ENCODE data around the gene FABP1.
A peak's percentile ranks its signal among the peaks of the same experiment; 100 is the strongest.

FABP1 gene

DNA sequence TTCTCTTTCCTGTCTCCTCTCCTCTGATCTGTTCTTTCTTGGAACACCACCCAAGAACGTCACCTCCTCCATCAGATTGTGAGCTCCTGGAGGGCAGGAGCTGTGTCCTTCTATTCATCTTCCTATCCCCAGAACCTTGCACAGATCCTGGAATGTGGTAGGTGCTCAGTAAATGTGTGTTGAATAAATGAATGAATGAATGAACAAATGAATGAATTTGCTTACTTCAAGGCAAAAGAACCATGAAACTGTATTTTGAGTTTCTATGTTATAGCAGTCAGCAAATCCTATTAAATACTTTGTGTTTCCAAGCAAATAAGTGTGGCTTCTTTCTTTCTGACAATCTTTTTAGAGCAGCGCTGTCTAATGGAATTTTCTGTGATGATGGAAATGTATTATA lies 14.8 kb downstream of the FABP1 start:
- no peak for DNase-seq

DNA sequence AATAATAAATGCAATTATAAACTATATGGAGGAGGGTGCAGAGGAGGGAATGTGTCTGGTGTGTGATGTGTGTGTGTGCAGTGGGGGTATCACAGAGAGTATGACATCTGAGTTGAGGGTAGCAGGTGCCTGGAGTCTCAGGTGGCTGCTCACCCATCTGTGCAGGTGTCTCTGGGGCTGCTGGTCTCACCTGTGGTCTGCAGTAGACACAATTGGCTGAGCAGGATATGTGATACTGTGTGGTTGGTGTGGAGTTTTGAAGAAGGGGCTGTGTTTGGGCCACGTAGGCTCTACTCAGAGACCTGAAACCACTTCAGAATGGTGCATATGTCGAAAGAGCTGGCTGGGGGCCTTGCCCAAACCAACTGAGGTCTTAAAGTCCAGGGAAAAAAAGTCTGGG lies 17.0 kb downstream of the FABP1 start:
- DNase-seq: no peak

DNA sequence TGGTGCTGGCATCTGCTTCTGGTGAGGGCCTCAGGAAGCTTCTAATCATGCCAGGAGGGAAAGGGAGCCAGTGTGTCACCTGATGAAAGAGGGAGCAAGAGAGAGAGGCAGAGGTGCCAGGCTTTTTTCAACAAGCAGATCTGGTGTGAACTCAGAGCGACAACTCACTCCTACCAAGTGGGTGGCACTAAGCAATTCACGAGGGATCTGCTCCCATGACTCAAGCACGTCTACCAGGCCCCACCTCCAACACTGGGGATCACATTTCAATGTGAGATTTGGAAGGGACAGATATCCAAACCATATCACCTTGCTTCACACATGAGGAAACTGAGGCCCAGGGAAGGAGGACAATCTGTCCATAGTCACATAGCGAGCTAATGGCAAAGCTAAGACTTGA lies 19.1 kb downstream of the FABP1 start:
- no peak for DNase-seq

DNA sequence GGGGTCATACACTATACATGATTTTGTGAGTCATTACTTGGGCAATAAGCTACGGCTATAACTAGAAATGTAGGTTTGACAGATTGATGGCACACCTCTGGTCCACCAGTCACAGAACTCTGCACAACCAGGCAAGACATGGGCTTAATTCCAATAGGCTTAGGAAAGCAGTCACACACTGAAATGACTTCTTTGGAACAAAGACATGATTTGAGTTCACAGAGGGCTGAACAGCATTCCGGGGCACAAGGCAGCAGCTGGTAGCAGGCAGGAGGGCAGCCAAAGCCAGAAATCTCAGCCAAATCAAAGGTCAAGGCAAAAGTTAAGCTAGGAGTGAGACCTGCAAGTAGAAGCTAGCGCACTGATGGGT lies 27.4 kb downstream of the FABP1 start:
- DNase-seq: no peak

DNA sequence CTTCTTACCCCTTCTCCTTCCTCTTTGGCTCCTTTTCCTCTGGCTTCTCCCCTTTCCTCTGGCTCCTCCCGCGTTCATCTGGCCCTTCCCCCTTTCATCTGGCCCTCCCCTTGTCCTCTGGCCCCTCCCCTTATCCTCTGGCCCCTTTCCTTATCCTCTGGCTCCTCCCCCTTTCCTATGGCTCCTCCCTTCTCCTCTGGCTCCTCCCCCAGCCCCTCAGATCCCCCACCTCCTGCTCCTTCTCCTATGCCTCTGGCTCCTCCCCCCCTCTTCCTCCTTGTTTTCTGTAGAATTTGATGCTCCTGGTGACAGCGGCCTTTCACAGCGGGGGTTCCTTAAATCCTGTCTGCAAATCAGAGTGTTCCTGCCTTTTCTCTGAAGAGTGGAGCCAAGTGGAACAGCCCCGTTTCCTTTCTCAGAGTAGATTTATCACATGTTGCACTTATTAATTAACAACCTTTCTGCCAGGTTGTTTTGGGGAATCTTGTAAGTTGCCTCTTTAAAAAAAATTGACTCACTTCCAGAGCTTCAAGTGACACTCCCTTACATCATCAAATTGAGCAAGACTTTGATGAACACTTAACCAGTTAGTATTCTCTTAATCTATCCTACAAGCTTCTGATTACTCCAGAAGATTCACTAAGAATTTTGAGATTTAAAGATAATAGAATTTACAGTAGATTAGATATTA lies 27.9 kb downstream of the FABP1 start:
- no peak for DNase-seq

DNA sequence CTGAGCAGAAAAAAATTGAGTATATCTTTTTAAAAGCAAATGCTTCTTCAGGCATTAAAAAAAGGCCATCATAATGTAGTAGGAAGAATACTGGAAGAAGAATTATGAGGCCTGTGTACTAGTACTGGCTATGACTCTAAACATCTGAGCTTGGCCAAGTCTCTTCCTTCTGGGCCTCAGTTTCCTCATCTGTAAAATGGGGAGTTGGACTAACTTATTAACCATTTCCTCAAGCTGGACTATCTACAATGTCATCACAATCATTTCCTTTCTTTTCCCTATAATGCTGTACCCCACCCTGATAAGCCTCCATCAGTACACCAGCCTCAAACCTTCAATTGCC lies 29.3 kb downstream of the FABP1 start:
- DNase-seq: no peak

DNA sequence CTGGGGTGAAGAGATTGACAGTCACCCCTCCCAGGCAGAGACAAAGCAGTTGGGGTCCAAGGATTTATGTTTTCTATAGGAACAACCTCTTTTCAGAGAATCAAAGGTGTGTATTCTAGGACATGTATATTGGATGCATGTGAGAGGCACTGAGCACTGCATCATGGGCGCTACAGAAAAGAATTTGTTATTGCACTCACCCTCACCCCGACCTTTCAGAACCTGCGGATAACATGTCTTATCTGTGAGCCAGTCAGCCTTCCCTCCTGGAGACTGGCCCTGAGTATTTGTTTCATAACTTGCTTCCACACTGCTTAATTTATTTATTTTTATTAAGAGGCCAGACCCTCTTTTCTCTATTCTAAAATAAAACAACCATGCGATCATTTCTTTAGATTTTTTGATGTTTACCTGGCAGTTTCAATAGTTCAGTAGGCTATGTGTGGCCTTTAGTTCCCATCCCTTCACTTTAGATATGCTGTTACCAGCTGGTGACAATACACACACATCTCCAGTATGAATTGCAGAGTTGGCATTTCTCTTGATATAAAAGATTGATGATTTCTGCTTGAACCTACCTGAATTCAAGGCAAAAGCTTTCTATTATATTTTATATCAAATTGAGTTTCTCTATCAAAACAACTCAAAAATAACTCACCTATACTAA lies 29.8 kb downstream of the FABP1 start:
- no peak for DNase-seq

DNA sequence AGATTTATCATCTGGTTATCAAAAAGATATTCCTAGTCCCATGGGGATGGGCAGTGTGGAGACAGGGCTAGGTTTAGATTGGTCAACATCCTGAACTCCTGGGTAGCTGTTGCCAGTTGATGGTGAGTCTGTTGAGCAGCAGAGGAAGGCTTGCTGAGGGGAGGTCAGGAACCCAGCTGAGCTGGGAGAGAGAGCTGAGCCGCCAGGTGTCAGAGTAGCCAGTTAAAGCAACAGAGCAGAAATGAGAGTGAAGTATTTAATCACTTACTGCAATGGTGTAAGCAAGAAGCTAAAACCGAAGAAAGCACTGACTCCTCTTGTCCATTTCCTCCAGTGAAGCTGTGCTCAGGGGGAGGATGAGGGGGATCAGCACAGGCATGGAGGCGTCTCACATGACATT lies 30.7 kb downstream of the FABP1 start:
- no peak for DNase-seq

DNA sequence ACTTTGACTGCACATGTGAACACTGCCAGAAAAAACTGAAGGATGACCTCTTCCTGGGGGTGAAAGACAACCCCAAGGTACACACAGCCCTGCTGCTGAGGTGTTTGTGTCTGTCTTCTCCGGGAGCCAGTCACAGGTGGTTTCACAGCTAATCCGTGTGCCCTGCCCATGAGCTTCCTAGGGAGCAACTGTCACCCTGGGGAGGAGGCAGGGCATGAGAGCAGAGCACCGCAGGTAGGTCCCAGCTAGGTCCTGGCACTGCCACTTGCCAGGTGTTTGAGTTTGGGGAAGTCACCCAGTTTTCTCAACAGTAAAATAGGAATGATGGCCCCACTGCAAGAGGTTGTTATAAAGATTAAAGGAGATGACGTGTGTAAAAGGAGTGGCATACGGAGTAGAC lies 31.2 kb downstream of the FABP1 start:
- no peak for DNase-seq

DNA sequence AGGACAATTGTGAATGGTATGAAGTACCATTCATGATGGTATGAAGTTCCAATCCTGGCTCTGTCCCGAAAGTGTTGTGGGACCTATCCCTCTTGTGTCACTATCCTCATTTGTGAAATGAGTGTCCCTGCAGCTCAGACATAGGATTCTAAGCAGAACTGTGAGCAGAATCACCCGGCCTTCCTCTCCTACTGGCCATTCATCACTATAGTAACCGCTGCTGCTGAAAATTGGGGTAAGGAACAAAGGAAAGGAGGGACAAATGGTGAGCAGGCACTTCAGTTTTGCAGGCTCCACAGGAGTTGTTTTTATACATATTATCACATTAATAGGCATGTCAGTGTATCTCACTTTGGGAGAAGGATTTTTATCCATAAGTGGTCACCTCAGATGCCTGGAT lies 32.8 kb downstream of the FABP1 start:
- no peak for DNase-seq

DNA sequence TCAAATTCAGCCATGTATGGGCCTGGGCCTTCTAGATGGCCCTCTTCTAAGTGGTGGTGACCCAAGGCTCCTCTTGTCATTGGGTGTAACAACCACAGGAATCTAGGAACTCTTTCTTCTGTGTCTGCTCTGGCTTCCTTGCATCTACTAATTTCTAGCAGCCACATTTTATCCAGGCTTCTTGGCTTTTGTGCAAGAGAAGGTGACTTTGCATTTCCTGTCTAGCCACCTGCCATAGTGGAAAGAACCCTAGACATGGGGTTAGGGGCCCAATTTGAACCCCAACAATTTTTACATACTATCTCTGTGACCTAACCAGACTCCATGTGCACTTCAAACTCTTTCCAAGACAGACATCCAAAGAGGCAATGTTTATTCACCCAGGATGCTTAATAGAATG lies 35.1 kb downstream of the FABP1 start:
- no peak for DNase-seq

DNA sequence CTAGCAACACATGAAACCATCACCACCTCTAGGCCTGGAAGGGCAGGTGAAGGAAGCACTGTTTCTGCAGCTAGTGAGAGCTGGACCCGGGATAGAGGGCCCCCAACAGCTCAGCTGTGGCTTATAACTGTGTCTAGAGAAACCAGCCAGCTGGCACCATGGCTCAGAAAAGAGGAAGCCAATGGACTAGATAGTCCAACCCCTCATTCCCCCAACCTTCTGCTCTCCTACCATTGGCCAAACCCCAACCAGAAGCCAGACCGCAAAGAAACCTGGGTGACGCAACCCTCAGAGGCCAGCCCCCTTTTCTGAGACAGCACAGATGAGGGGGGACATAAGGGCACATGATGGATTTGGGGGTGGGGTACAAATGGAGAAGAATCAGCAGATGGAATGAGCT lies 35.9 kb downstream of the FABP1 start:
- DNase-seq: no peak

DNA sequence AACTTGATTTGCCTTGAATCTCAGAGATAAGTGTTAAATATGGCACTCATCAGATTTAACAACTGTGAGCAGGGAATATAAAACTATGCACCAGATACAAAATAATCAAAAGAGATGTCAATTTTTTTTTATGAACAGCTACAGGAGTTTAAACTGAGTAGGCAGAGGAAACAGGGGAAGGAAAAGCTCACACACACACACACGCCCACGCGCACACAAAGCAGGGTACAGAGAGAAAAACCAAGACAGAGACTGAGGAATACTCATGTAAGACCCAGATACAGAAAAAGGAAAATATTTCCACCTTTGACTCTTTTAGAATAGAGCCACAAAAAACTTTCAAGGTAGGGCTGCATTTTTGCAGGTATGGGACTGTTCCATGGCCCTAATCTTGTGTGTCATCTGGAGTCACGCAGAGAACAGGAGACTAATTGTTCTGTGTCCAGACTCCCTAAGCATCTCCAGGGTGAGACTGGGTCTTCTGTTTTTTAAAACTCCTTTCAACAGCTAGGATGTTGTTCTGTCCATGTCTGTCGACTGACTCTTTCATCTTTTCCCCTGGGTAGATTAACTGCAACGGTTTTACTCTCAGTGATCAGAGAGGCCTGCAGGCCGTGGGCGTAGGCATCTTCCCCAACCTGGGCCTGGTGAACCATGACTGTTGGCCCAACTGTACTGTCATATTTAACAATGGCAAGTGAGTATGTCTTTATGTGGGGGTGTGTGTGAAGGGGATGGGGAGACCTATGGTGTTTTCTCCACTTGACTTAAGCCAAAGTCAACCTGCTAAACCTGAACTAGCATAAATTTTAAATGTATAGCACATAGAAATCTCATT lies 37.2 kb downstream of the FABP1 start:
- peak; percentile 33 to 47 for DNase-seq

DNA sequence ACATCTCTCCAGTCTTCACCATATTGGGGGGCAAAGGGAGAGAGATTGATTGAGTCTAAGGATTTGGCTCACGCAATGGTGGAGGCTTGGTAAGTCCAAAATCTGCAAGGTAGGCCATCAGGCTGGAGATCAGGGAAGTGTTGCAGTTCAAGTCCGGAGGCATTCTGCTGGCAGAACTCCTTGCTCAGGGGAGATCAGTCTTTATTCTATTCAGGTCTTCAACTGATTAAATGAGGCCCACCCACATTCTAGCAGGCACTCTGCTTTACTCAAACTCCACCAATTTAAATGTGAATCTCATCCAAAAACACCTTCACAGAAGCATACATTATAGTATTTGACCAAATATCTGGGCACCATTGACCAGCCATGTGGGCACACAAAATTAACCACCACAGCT lies 38.9 kb downstream of the FABP1 start:
- DNase-seq: no peak

DNA sequence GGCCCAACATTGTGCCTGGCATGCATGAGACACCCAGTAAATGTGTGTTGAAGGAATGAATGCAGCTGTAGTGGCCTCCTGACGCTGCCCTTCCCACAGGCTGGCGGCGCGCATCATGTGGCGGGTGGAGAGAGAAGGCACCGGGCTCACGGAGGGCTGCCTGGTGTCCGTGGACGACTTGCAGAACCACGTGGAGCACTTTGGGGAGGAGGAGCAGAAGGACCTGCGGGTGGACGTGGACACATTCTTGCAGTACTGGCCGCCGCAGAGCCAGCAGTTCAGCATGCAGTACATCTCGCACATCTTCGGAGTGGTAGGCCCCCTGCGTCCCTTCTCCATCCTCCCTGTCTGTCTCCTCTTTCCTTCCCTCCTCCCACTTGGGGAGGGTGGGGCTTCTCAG lies 40.1 kb downstream of the FABP1 start:
- DNase-seq: no peak

DNA sequence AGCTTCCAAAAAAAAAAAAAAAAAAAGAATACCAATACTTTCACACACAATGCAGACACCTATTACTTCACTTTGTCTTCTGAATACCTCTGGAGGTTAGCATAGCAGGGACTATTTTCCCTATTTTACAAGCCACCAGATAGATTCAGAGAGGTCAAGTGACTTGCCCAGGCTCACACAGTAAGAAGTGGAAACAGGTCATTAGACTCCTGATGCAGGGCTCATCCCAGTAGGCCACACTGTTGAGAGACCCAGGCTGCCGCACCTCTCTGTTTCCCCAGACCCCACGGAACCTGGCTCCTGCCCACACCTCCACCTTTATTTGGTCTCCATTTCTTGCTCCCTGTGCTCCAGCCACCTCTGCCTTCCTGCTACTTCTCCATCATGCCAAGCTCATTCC lies 40.8 kb downstream of the FABP1 start:
- DNase-seq: no peak

DNA sequence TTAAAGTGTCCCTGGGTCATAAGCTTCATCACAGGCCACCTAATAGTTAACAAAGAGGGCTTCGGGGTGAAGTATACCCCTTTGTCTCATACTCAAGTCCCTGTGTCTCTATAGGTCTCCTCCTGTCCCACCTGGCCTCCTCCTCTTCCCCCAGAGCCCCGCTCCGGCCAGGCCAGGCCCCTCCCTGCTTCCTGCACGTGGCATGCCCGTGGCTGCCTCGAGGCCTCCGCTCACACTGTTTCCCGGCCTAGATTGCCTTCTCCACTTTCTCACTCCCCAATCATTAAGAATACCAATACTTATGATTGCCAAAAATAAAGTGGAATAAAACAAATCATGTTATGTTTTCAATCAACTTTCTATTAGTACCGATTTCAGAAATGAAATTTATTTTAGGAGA lies 41.5 kb downstream of the FABP1 start:
- no peak for DNase-seq

DNA sequence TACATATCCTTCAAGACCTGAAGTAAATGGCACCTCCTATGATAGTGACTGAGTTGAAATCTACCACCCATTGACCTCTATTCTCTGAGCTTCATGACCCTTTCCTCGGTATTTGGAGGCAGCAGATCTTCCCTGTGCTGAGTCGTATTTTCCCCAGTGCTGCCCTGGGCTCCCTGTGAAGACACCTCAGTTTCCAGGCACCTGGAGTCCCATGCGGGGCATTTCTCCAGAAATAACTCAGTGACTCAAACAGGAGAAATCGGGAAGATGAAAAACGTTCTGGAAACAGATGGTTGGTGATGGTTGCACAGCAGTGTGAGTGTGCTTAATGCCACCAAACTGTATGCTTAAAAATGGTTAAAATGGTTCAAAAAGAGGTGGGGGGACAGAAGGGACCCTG lies 42.3 kb downstream of the FABP1 start:
- no peak for DNase-seq

DNA sequence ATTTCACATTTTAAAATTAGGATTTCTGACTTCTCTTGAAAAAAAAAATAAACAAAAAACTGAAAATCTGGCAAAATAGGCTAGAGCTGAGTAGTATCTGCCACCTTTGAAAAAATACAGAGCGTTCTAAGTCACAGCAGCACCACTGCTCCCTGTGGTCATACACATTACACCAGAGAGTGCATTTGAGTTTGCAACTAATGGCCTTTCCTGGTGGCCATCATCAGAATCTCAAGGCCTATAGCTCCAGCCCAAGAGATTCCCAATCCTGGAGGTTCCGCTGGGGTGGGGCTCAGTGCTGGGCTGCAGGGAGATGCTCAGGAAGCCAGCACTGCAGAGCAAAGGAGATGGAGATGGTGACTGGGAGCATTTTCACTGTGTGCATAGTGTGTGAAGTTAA lies 42.8 kb downstream of the FABP1 start:
- no peak for DNase-seq

DNA sequence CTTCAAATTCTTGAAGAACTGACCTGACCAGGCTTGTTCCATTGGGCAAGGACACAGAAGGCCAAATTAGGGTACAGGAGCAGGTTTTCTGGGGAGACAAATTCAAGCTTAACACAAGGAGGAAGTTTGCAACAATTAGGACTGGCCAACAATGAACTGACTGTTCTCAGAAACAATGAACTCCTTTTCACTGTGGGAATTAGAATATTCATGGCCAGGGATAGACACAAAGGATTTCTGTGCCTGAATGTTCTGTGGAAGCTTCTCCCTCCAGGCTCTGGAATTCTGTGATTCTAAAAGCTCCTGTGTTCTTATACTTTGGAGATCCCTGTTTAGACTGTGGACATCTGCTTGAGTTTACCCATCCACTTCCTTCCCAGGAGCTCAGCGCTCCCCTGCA lies 45.1 kb downstream of the FABP1 start:
- DNase-seq: no peak

DNA sequence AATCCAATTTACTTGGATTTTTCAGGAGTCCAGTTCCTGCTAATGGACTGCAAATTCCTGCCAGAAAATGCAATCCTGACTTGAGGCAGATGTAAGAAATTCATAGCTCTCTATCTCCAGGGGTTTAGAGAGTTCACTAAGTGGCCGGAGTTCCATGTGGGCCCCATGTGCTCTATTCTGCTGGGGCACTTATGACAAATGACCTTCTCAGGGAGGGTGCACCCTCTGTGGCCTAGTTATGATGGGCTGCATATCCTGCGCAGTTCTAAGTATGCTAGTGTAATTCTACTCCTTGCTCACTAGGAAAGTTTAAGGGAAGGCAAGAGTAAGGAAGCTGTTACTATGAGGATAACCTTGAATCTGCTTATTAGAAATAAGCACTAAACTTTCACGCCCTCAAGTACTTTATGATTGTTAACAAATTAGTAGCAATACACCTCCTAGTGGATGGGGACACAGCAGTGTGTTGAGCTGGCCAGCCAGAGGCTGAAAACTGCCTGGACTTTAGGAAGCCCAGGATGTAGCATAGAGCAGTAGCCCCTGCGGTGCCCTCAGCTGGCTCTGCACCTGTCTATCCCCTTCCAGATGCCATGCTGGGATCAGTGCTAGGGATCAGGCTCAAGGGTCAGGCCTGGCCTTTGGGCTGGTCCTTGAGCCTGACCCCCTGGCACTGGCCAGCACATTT lies 45.8 kb downstream of the FABP1 start:
- DNase-seq: no peak

DNA sequence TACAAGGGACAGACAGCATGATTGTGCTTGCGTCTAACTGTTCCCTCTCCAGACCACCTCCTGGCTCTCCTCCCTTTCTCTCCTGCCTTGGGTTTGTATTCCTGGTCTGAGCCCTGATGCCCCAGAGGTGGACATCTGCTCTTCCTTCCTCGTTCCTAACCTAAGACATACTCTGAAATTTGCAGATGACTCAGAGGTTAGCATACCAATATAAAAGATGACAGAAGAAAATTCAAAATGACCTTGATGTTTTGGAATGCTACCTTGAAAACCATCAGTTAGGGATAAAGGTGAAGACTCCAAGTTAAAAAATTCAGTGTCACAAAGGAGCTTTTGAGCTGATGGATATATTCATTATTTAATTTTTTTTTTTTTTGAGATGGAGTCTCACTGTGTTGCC lies 47.3 kb downstream of the FABP1 start:
- no peak for DNase-seq

DNA sequence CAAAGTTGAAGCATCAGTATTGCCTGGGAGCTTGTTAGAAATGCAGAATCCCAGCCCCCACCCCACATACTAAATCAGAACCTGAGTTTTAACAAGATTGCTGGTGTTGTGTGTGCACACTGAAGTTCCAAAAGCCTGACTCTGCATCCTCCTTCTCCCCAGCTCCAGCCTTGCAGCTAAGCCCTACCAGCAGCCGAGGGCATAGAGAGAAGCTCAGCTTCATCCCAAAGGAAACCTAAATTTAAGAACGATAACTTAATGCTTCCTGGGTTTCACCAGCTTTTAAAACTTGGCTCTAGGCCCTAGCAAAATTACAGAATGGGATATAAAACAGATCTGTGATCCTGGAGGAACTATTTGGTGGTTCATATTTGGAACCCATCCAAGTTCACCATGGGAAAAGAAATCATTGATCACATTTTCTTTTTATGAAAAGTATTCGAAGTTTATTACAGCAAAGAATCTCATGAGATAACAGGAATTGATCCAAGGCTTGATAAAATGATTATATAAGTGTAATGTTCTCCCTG lies 49.2 kb downstream of the FABP1 start:
- DNase-seq: no peak

DNA sequence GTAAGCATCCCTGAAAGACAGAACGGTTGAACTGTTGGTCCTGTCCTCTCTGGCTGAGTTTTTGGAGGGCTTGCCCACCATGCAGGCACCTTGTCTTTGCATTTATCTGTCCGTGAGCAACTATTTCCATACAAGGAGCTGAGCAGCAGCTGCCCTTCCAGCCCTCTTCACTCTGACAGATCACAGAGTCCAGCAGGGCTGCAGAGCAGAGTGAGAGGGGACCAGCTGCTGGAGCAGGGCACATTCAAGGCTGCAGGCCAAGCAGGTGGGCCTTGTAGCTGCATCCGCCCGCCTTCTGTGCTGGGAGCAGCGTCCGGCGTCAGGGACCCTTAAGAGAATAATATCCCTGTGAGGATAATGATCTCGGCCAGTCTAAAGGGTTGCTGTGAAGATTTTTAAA lies 50.8 kb downstream of the FABP1 start:
- no peak for DNase-seq
